Liver (tissue), 9 donors: Measurements from ENCODE around the gene VASH1. TPM values are rescaled to one million over a fixed set of nuclear protein-coding genes. Genes with fewer than 3 reads are reported as not detected.

Source experiments
- DNase-seq: peaks from one replicate; pipeline ENCODE4 v3.0.0-alpha.2; 2017; ENCODE audit warnings: low spot score
- H3K27ac ChIP-seq, 2 donors: one replicate each; pipeline ENCODE4 v1.7.0; 2013; ENCODE audit warnings: inconsistent platforms in 2 of 2, low read length in 2 of 2, control low read depth in 1 of 2, low read depth in 1 of 2, mild to moderate bottlenecking in 1 of 2
- H3K27me3 ChIP-seq, 4 donors: one replicate each; pipeline versions ENCODE4 v1.6.1 to v1.7.0; 2013; ENCODE audit warnings: low read length in 3 of 4, inconsistent platforms in 1 of 4, mild to moderate bottlenecking in 1 of 4, moderate library complexity in 1 of 4; ENCODE audit not compliant: control insufficient read depth in 4 of 4, insufficient read depth in 4 of 4
- H3K36me3 ChIP-seq, 4 donors: one replicate each; pipeline versions ENCODE4 v1.6.1 to v1.7.0; 2013; ENCODE audit warnings: low read length in 3 of 4, mild to moderate bottlenecking in 3 of 4, low read depth in 1 of 4, moderate library complexity in 1 of 4; ENCODE audit not compliant: control insufficient read depth in 4 of 4, insufficient read depth in 3 of 4
- H3K4me1 ChIP-seq, 4 donors: one replicate each; pipeline versions ENCODE4 v1.6.1 to v1.7.0; 2013; ENCODE audit warnings: low read length in 3 of 4, mild to moderate bottlenecking in 3 of 4, moderate library complexity in 1 of 4; ENCODE audit not compliant: control insufficient read depth in 4 of 4, insufficient read depth in 4 of 4
- H3K4me3 ChIP-seq, 3 donors: one replicate each; pipeline versions ENCODE4 v1.6.1 to v1.7.0; 2013; ENCODE audit warnings: low read length in 3 of 3, control low read depth in 1 of 3, low read depth in 1 of 3, mild to moderate bottlenecking in 1 of 3
- H3K9ac ChIP-seq, 2 donors: one replicate each; pipeline ENCODE4 v1.7.0; 2013; ENCODE audit warnings: low read length in 2 of 2, mild to moderate bottlenecking in 2 of 2, moderate library complexity in 2 of 2, control low read depth in 1 of 2, low read depth in 1 of 2
- H3K9me3 ChIP-seq, 4 donors: one replicate each; pipeline versions ENCODE4 v1.6.1 to v1.7.0; 2013; ENCODE audit warnings: low read length in 3 of 4; ENCODE audit not compliant: control insufficient read depth in 4 of 4
- ATF3 ChIP-seq: IDR thresholded peaks from 2 replicates; pipeline ENCODE4 v1.6.1; 2016; ENCODE audit warnings: antibody characterized with exemption
- CTCF ChIP-seq: fragments of 150-350 bp; IDR thresholded peaks from 2 replicates; pipeline ENCODE4 v1.5.1; 2017; ENCODE audit warnings: improper control_type of control experiment, low read depth, low read length; ENCODE audit not compliant: missing input control
- EGR1 ChIP-seq, 2 donors: IDR thresholded peaks; 2 replicates each; pipeline ENCODE4 v1.6.1; 2016 to 2018; ENCODE audit warnings: antibody characterized with exemption in 2 of 2, low read depth in 2 of 2
- FOXA1 ChIP-seq: IDR thresholded peaks from 2 replicates; pipeline ENCODE4 v1.6.1; 2016; ENCODE audit warnings: antibody characterized with exemption
- FOXA2 ChIP-seq: IDR thresholded peaks from 2 replicates; pipeline ENCODE4 v1.6.1; 2016; ENCODE audit warnings: antibody characterized with exemption
- GABPA ChIP-seq, 2 donors: IDR thresholded peaks in 1 of 2; conservative IDR thresholded peaks in 1 of 2; 2 replicates each; pipeline ENCODE4 v1.6.1; 2016; ENCODE audit warnings: antibody characterized with exemption in 2 of 2, mild to moderate bottlenecking in 1 of 2, moderate library complexity in 1 of 2
- HNF4A ChIP-seq, 2 donors: conservative IDR thresholded peaks; 2 replicates each; pipeline ENCODE4 v1.6.1; 2016; ENCODE audit warnings: antibody characterized with exemption in 2 of 2, mild to moderate bottlenecking in 2 of 2
- HNF4G ChIP-seq: IDR thresholded peaks from 2 replicates; pipeline ENCODE4 v1.6.1; 2016; ENCODE audit warnings: antibody characterized with exemption
- JUND ChIP-seq, 2 donors: IDR thresholded peaks; 2 replicates each; pipeline ENCODE4 v1.6.1; 2016; ENCODE audit warnings: antibody characterized with exemption in 2 of 2
- MAX ChIP-seq: IDR thresholded peaks from 2 replicates; pipeline ENCODE4 v1.6.1; 2016; ENCODE audit warnings: antibody characterized with exemption
- NR2F2 ChIP-seq: IDR thresholded peaks from 2 replicates; pipeline ENCODE4 v1.6.1; 2016; ENCODE audit warnings: antibody characterized with exemption
- RAD21 ChIP-seq, 2 donors: IDR thresholded peaks; 2 replicates each; pipeline ENCODE4 v1.6.1; 2016; ENCODE audit warnings: antibody characterized with exemption in 2 of 2, mild to moderate bottlenecking in 2 of 2
- REST ChIP-seq: IDR thresholded peaks from 2 replicates; pipeline ENCODE4 v1.6.1; 2016; ENCODE audit warnings: antibody characterized with exemption, mild to moderate bottlenecking
- RXRA ChIP-seq, 2 donors: IDR thresholded peaks; 2 replicates each; pipeline ENCODE4 v1.6.1; 2017 to 2018; ENCODE audit warnings: antibody characterized with exemption in 2 of 2, mild to moderate bottlenecking in 1 of 2
- SP1 ChIP-seq: IDR thresholded peaks from 2 replicates; pipeline ENCODE4 v1.6.1; 2018; ENCODE audit warnings: antibody characterized with exemption, mild to moderate bottlenecking
- TAF1 ChIP-seq: conservative IDR thresholded peaks from 2 replicates; pipeline ENCODE4 v1.6.1; 2016; ENCODE audit warnings: antibody characterized with exemption, mild to moderate bottlenecking
- YY1 ChIP-seq: IDR thresholded peaks from 2 replicates; pipeline ENCODE4 v1.6.1; 2016; ENCODE audit warnings: antibody characterized with exemption, mild to moderate bottlenecking
- ZBTB33 ChIP-seq: IDR thresholded peaks from 2 replicates; pipeline ENCODE4 v1.6.1; 2016; ENCODE audit warnings: antibody characterized with exemption
- WGBS: extraction: QIAGEN DNeasy Blood & Tissue Kit; methylation state at CpG from one replicate; pipeline ENCODE4 v1.1.7; 2013; 5-methylcytosine and 5-hydroxymethylcytosine counted together
- polyA plus RNA-seq, 2 donors: library from polyadenylated mRNA; stranded (reverse) in 1 of 2; unstranded in 1 of 2; fragments of 200-250 nt in 1 of 2; fragments of >200 nt in 1 of 2; fragmentation: Nextera tagmentation in 1 of 2; extraction: Ambion mirVana in 1 of 2; gene quantifications; one replicate each; pipeline versions ENCODE4 v1.2.1 to v1.2.3, GENCODE V29; 2013 to 2015
- total RNA-seq, 2 donors: library from RNA; depleted of rRNA; stranded (reverse); fragments of >200 nt; gene quantifications; one replicate each; pipeline ENCODE4 v1.2.3, GENCODE V29; 2014
- donor health status: healthy.
- donor health status: healthy.
- donor health status: healthy.
- donor health status: healthy.
- donor health status: healthy.

VASH1 gene
- total and polyA plus RNA-seq, 4 donors: 0.94 to 5.9 (median 4.3) TPM

- Histone ChIP-seq H3K4me3 (no peak overlapping the region), H3K4me1 (peaks cover 0 to 5% (median 0%) of the 10 kb centered on the region in 4 donors), H3K36me3 (peaks cover 0 to 24% (median 8%) of the 10 kb centered on the region in 4 donors), H3K9ac (no peak overlapping the region), H3K27ac (no peak overlapping the region), H3K27me3 (no peaks in the 10 kb centered on the region), H3K9me3 (no peaks in the 10 kb centered on the region)
- TF ChIP-seq ATF3: no peak
- no peak for TF ChIP-seq JUND (IDR thresholded peaks at IDR 0.05)
- TF ChIP-seq CTCF: no peak
- TF ChIP-seq RAD21 (IDR thresholded peaks at IDR 0.05): no peak
- no peak for TF ChIP-seq REST
- no peak for TF ChIP-seq ZBTB33
- no peak for TF ChIP-seq TAF1
- no peak for TF ChIP-seq SP1
- no peak for TF ChIP-seq HNF4G
- TF ChIP-seq MAX: no peak
- no peak for TF ChIP-seq FOXA1
- TF ChIP-seq RXRA (IDR thresholded peaks at IDR 0.05): no peak
- no peak for TF ChIP-seq FOXA2
- no peak for TF ChIP-seq NR2F2
- TF ChIP-seq GABPA (IDR thresholded peaks at IDR 0.05 in 1 of 2, conservative IDR thresholded peaks at IDR 0.05 in 1 of 2): no peak
- TF ChIP-seq YY1: no peak
- no peak for TF ChIP-seq EGR1 (IDR thresholded peaks at IDR 0.05; ENCODE audit: low read depth in 2 of 2)
- TF ChIP-seq HNF4A (conservative IDR thresholded peaks at IDR 0.05): no peak
- 97% methylated on average over 2 of the region's 2 CpGs for WGBS
- DNase-seq: no peak
Observed at GRCh38 chr14:76780058-76780345, 18.7 kb downstream of the VASH1 start.

- Histone ChIP-seq H3K4me1 (peaks cover 0 to 5% (median 0%) of the 10 kb centered on the region in 4 donors), H3K27me3 (no peaks in the 10 kb centered on the region), H3K9ac (no peak overlapping the region), H3K4me3 (no peak overlapping the region), H3K9me3 (no peaks in the 10 kb centered on the region), H3K36me3 (peaks cover 0 to 24% (median 8%) of the 10 kb centered on the region in 4 donors), H3K27ac (no peak overlapping the region)
- WGBS: 67% methylated on average over 5 of the region's 5 CpGs
- DNase-seq: no peak
- TF ChIP-seq JUND (IDR thresholded peaks at IDR 0.05) (no peak), SP1 (no peak), TAF1 (no peak), HNF4G (no peak), REST (no peak), ATF3 (no peak)
Observed at GRCh38 chr14:76780360-76780759, 19.1 kb downstream of the VASH1 start.
